ENCODE data around the gene GFM2.
"Not testable (repeated sequence)": the region's sequence is repeated elsewhere in the genome, so short reads cannot be mapped to it uniquely, and the experiment has no call there.

GFM2 gene

DNA sequence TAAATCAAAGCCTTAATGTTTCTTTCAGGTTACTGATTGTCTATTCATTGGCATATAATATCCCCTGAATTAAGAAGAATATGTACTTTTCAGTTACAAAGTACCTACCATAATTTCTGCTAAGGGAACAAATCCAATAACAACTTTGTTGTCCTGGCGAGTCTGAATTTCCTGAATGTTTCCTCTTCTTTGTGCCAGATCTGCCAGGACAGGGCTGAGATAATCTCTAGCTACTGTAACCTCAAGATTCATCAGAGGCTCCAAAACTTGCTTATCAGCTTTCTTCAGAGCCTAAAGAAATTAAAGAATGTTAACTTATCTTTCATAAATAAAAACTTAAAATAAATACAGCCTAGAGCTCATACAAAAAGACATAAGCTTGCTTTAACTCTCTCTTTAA lies 44.6 kb downstream of the GFM2 start:
- Histone ChIP-seq H3K9me3 (ENCODE audit: control insufficient read depth, insufficient read depth, low read length) (no peaks in the 10 kb centered on the region), H3K9ac (ENCODE audit: low read depth, low read length) (no peak overlapping the region), H3K4me3 (ENCODE audit: low read depth, low read length) (no peak overlapping the region), H3K27me3 (ENCODE audit: control insufficient read depth, insufficient read depth, low read length) (no peaks in the 10 kb centered on the region), H3K36me3 (ENCODE audit: control insufficient read depth, insufficient read depth, low read length) (peaks cover 73% of the 10 kb centered on the region), H3K4me1 (ENCODE audit: control insufficient read depth, insufficient read depth, low read length) (no peaks in the 10 kb centered on the region), H3K27ac (ENCODE audit: low read depth, low read length) (no peak overlapping the region)

DNA sequence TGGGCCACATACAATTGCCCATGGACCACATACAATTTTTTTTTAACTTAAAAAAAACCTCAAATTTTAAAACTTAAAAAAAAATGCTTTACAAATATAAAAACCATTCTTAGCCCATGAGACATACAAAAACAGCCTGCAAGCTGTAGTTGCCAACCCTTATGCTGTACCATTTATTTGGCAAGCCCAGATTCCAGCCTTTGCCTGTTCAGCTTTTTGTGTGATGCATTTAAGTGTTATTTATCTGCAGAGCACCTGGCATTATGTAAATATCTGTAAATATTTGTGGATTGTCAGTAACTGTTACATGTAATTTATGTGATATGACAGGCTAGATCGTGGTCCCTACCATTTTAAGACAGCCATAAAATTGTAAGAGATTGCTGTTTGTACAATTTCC lies 49.3 kb downstream of the GFM2 start:
- H3K36me3 ChIP-seq (ENCODE audit: control insufficient read depth, insufficient read depth, low read length): peaks cover 36% of the 10 kb centered on the region

DNA sequence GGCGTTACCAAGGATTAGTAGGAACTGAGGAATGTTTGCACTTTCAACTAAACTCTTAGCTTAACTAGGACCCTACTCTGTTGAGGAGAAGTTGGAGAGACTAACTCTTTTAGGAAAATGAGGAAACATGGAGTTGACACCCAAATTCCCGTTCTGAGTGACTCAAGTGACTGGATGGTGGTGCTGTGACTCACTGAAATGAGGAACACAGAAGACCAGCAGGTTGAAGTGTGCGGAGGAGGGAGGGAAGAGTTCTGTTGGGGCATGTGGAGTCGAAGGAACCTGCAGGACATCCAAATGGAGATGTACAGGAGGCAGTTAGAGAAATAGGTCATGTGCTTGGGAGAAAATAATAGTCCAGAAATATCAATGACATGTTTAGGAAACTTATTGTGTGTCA lies 73.7 kb downstream of the GFM2 start:
- H3K27me3 ChIP-seq (ENCODE audit: control insufficient read depth, insufficient read depth, low read length): no peaks in the 10 kb centered on the region
- peaks cover 63% of the 10 kb centered on the region for H3K36me3 ChIP-seq (ENCODE audit: control insufficient read depth, insufficient read depth, low read length)
- H3K4me1 ChIP-seq (ENCODE audit: control insufficient read depth, insufficient read depth, low read length): no peaks in the 10 kb centered on the region

More for the DNA sequence above, 49.3 kb downstream of the GFM2 start:
- Histone ChIP-seq H3K9ac (ENCODE audit: low read depth, low read length) (no peak overlapping the region), H3K27ac (ENCODE audit: low read depth, low read length) (no peak overlapping the region), H3K4me1 (ENCODE audit: control insufficient read depth, insufficient read depth, low read length) (no peaks in the 10 kb centered on the region), H3K4me3 (ENCODE audit: low read depth, low read length) (no peak overlapping the region), H3K9me3 (ENCODE audit: control insufficient read depth, insufficient read depth, low read length) (no peaks in the 10 kb centered on the region), H3K27me3 (ENCODE audit: control insufficient read depth, insufficient read depth, low read length) (no peaks in the 10 kb centered on the region)

DNA sequence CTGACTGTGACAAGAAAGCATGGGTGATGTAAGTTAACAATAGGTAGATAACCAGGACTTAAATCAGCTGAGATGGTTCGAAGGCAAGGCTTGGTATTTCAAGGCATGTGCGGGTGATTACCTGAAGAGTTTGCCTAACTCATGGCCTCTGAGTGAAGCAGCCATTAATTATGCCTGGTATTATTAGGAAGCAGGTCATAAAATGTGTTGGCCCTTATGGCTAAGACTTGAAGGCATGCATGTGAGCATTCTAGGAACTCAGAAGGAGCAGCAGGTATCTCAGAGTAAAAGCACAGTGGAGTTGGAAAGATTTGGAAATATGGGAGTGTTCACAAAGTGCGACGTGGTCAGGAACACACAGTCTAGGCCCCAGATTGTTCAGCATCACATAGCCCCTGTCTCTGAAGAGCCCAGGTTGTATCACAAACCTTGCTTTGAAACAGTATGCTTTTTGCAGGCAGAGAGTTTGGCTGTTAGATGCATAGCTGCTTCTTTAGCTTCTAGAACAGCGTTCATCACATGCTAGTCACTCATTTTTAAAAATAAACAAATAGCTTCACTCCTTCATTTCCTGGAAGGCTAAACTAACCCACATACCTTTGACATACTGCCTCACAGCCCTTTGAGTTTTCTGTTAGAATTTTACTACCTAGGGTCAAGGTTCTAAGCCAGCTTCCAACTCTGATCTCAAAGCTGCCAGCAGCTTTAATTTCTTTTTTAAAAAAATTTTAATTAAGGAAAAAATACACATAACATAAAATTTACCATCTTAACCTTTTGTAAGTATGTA lies 79.8 kb downstream of the GFM2 start:
- H3K9ac ChIP-seq (ENCODE audit: low read depth, low read length): no peak overlapping the region
- H3K36me3 ChIP-seq (ENCODE audit: control insufficient read depth, insufficient read depth, low read length): peaks cover 34% of the 10 kb centered on the region
- no peak overlapping the region for H3K27ac ChIP-seq (ENCODE audit: low read depth, low read length)
- no peak overlapping the region for H3K4me3 ChIP-seq (ENCODE audit: low read depth, low read length)
- H3K4me1 ChIP-seq (ENCODE audit: control insufficient read depth, insufficient read depth, low read length): peaks cover 5% of the 10 kb centered on the region; the same call in 1 of the 2 replicates
- H3K27me3 ChIP-seq (ENCODE audit: control insufficient read depth, insufficient read depth, low read length): no peaks in the 10 kb centered on the region
- no peaks in the 10 kb centered on the region for H3K9me3 ChIP-seq (ENCODE audit: control insufficient read depth, insufficient read depth, low read length)

More for the DNA sequence above, 73.7 kb downstream of the GFM2 start:
- Histone ChIP-seq H3K9ac (ENCODE audit: low read depth, low read length) (no peak overlapping the region), H3K9me3 (ENCODE audit: control insufficient read depth, insufficient read depth, low read length) (no peaks in the 10 kb centered on the region), H3K27ac (ENCODE audit: low read depth, low read length) (no peak overlapping the region), H3K4me3 (ENCODE audit: low read depth, low read length) (no peak overlapping the region)

DNA sequence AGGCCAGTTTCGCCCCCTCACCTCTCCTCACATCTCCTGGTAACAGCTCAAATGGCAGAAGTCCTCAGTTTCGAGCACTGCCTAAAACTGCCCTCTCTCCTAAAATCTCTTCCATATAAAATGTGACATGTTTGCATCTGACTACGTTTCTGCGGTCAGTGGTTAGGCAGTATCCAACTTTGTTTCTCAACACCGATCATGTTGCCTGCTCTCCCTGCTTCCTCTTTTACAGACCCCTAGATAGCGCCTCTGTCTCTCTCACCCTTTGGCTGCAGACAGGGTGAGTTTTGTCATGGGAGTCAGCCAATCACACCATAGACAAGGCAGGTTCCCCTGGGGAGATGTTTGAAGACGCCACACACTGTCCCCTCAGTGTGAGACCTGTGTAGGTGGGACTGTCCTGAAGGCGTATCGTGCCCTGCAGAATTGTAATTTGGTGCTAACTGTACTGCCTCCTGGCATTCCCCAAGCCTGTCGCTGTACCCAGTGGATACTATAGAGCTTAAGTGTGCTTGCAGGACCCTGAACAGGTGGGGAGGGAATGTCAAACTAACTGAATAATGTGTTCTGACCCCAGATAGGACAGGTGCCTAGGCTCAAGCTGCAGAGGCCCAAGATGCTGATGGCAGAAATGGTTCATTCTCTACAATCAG lies 80.8 kb downstream of the GFM2 start:
- Histone ChIP-seq H3K4me3 (ENCODE audit: low read depth, low read length) (peak overlapping the region; percentile 80), H3K9ac (ENCODE audit: low read depth, low read length) (peak overlapping the region; percentile 82; the same call in 1 of the 2 replicates), H3K9me3 (ENCODE audit: control insufficient read depth, insufficient read depth, low read length) (no peaks in the 10 kb centered on the region), H3K27me3 (ENCODE audit: control insufficient read depth, insufficient read depth, low read length) (no peaks in the 10 kb centered on the region), H3K36me3 (ENCODE audit: control insufficient read depth, insufficient read depth, low read length) (peaks cover 24% of the 10 kb centered on the region), H3K27ac (ENCODE audit: low read depth, low read length) (no peak overlapping the region), H3K4me1 (ENCODE audit: control insufficient read depth, insufficient read depth, low read length) (peaks cover 5% of the 10 kb centered on the region; the same call in 1 of the 2 replicates)

DNA sequence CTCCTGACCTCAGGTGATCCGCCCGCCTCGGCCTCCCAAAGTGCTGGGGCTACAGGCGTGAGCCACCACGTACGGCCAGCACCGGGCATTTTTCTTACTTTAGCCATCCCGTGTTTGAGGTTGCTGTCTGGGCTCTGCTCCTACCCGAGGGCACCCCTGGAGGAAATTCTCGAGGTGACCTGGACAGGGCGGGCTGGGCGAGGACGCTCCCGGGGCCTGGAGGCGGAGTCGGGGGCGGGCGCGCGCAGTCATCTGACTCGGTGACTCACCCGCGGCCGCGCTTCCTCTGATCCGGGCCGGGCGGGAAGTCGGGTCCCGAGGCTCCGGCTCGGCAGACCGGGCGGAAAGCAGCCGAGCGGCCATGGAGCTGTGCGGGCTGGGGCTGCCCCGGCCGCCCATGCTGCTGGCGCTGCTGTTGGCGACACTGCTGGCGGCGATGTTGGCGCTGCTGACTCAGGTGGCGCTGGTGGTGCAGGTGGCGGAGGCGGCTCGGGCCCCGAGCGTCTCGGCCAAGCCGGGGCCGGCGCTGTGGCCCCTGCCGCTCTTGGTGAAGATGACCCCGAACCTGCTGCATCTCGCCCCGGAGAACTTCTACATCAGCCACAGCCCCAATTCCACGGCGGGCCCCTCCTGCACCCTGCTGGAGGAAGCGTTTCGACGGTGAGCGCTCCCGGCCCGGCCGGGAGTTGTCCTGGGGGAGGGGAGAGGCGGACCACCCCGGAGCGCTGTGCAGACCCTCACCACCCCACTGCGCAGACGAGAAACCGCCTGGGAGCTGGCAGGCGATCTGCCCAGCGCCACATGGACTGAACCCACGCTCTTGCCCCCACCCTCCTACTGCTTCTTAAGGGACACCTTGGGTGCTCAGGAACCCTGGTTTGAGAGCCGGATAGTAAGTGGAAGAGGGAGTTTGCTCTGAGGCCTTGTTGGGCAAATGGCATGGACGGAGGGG lies 81.7 kb downstream of the GFM2 start, which contains the start of gene HEXB:
TSS of gene HEXB (plus strand) at position 334 of the 952 bp plus-strand sequence. CDS start at position 362, 28 bp downstream.
- Histone ChIP-seq H3K9me3 (ENCODE audit: control insufficient read depth, insufficient read depth, low read length) (no peaks in the 10 kb centered on the region), H3K27ac (ENCODE audit: low read depth, low read length) (peak within 1 kb of the TSS; percentile 81), H3K4me1 (ENCODE audit: control insufficient read depth, insufficient read depth, low read length) (peaks cover 6% of the 10 kb centered on the region), H3K36me3 (ENCODE audit: control insufficient read depth, insufficient read depth, low read length) (peaks cover 16% of the 10 kb centered on the region), H3K27me3 (ENCODE audit: control insufficient read depth, insufficient read depth, low read length) (no peaks in the 10 kb centered on the region), H3K9ac (ENCODE audit: low read depth, low read length) (peak within 1 kb of the TSS; percentile 82), H3K4me3 (ENCODE audit: low read depth, low read length) (peak within 1 kb of the TSS; percentile 80)

DNA sequence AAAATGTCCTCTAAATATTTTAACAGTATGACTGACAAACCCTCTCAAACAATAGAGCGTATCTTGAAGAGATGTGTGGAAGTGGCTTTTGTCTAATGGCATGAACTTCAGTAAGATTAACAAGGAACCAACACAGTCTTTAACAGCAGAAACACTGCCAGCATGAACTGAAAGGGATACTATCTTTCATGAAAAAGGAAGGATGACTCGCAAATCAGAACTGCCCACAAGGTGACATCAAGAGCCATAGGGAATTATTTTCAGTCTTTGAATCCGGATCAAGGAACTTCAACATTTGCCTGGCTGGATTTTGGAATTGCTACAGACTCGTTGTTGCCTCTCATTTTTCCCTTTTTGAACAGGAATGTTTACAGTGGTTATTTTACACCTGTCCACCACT lies 87.0 kb downstream of the GFM2 start:
- H3K9me3 ChIP-seq (ENCODE audit: control insufficient read depth, insufficient read depth, low read length): no peaks in the 10 kb centered on the region
- H3K9ac ChIP-seq (ENCODE audit: low read depth, low read length): no peak overlapping the region
- H3K36me3 ChIP-seq (ENCODE audit: control insufficient read depth, insufficient read depth, low read length): no peaks in the 10 kb centered on the region
- H3K4me1 ChIP-seq (ENCODE audit: control insufficient read depth, insufficient read depth, low read length): peaks cover 5% of the 10 kb centered on the region
- H3K4me3 ChIP-seq (ENCODE audit: low read depth, low read length): no peak overlapping the region
- H3K27ac ChIP-seq (ENCODE audit: low read depth, low read length): no peak overlapping the region
- no peaks in the 10 kb centered on the region for H3K27me3 ChIP-seq (ENCODE audit: control insufficient read depth, insufficient read depth, low read length)

DNA sequence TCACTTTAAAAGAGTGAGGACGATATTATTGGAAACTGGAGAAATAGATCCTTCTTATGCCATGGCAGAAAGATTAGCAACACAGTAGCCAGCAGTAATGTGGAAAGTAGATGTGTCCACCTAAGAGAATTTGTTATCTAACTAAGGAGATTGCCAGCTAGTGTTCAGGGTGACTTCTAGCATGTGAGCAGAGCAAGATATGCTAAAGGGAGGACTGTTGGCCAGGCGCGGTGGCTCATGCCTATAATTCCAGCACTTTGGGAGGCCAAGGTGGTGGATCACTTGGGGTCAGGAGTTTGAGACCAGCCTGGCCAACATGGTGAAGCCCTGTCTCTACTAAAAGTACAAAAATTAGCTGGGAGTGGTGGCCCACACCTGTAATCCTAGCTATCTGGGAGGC lies 87.6 kb downstream of the GFM2 start:
- H3K4me3 ChIP-seq (ENCODE audit: low read depth, low read length); H3K4me1 ChIP-seq (ENCODE audit: control insufficient read depth, insufficient read depth, low read length); H3K27ac ChIP-seq (ENCODE audit: low read depth, low read length); H3K27me3 ChIP-seq (ENCODE audit: control insufficient read depth, insufficient read depth, low read length); H3K9me3 ChIP-seq (ENCODE audit: control insufficient read depth, insufficient read depth, low read length); H3K36me3 ChIP-seq (ENCODE audit: control insufficient read depth, insufficient read depth, low read length); H3K9ac ChIP-seq (ENCODE audit: low read depth, low read length): not testable (repeated sequence)

DNA sequence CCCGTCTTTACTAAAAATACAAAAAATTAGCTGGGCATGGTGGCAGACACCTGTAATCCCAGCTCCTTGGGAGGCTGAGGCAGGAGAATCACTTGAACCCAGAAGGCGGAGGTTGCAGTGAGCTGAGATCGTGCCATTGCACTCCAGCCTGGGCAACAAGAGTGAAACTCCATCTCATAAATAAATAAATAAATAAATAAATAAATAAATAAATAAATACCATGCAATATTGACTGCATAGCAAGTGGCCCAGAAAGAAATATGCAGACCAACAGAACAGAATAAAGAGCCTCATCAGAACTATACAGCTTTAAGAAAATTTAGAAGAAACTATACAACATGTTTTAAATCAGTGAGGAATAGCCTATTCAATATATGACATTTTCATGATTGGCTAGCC lies 88.8 kb downstream of the GFM2 start:
- H3K4me1 ChIP-seq (ENCODE audit: control insufficient read depth, insufficient read depth, low read length): peaks cover 10% of the 10 kb centered on the region
- H3K4me3 ChIP-seq (ENCODE audit: low read depth, low read length): not testable (repeated sequence)

DNA sequence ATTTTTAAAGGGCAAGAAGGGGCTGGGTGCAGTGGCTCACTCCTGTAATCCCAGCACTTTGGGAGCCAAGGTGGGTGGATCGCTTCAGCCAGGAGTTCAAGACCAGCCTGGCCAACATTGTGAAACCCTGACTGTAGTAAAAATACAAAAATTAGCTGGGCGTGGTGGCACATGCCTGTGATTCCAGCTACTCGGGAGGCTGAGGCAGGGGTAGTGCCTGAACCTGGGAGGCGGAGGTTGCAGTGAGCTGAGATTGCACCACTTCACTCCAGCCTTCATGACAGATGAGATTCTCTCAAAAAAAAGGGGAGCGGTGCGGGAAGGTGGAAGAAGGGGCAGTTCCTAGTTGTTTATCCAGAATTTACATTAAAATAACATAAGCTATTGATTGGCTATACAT lies 90.5 kb downstream of the GFM2 start:
- H3K9ac ChIP-seq (ENCODE audit: low read depth, low read length): not testable (repeated sequence)

More for the DNA sequence above, 88.8 kb downstream of the GFM2 start:
- H3K9me3 ChIP-seq (ENCODE audit: control insufficient read depth, insufficient read depth, low read length); H3K36me3 ChIP-seq (ENCODE audit: control insufficient read depth, insufficient read depth, low read length); H3K27me3 ChIP-seq (ENCODE audit: control insufficient read depth, insufficient read depth, low read length); H3K27ac ChIP-seq (ENCODE audit: low read depth, low read length); H3K9ac ChIP-seq (ENCODE audit: low read depth, low read length): not testable (repeated sequence)

More for the DNA sequence above, 90.5 kb downstream of the GFM2 start:
- H3K27me3 ChIP-seq (ENCODE audit: control insufficient read depth, insufficient read depth, low read length); H3K4me3 ChIP-seq (ENCODE audit: low read depth, low read length); H3K27ac ChIP-seq (ENCODE audit: low read depth, low read length); H3K9me3 ChIP-seq (ENCODE audit: control insufficient read depth, insufficient read depth, low read length); H3K36me3 ChIP-seq (ENCODE audit: control insufficient read depth, insufficient read depth, low read length): not testable (repeated sequence)
- peaks cover 11% of the 10 kb centered on the region for H3K4me1 ChIP-seq (ENCODE audit: control insufficient read depth, insufficient read depth, low read length)
